GM23338 (cell line): Measurements from ENCODE around the gene LRRC3B. TPM values are rescaled to one million over a fixed set of nuclear protein-coding genes. Genes with fewer than 3 reads are reported as not detected.

Experiments used
- ATAC-seq: fragments of 200-7000 bp; cut with Tn5 transposase; 3 replicates; pipeline ENCODE4 v1.9.1; 2020
- DNase-seq: peaks from one replicate; pipeline ENCODE4 v3.0.0-alpha.2; 2015; ENCODE audit warnings: low spot score
- H2AFZ ChIP-seq: fragments of 200-600 bp; sonication (generic); 2 replicates; pipeline ENCODE4 v1.8.0; 2016; ENCODE audit warnings: antibody characterized with exemption, mild to moderate bottlenecking, moderate library complexity
- H3F3A ChIP-seq: fragments of 200-600 bp; sonication (generic); replicated peaks from 2 replicates; pipeline ENCODE4 v1.8.0; 2017; ENCODE audit warnings: antibody characterized with exemption, mixed run types, low read depth
- H3K27ac ChIP-seq: fragments of 200-600 bp; sonication (generic); 2 replicates; pipeline ENCODE4 v1.6.1; 2016; ENCODE audit warnings: low read depth
- H3K27me3 ChIP-seq: fragments of 200-600 bp; sonication (generic); 2 replicates; pipeline ENCODE4 v1.8.0; 2016; ENCODE audit warnings: mild to moderate bottlenecking, mixed run types, moderate library complexity; ENCODE audit not compliant: insufficient read depth
- H3K36me3 ChIP-seq: fragments of 200-600 bp; sonication (generic); 2 replicates; pipeline ENCODE4 v1.8.0; 2016; ENCODE audit warnings: mild to moderate bottlenecking; ENCODE audit not compliant: insufficient read depth
- H3K4me1 ChIP-seq: fragments of 200-600 bp; sonication (generic); 2 replicates; pipeline ENCODE4 v1.8.0; 2016; ENCODE audit warnings: mild to moderate bottlenecking, moderate library complexity; ENCODE audit not compliant: insufficient read depth
- H3K4me2 ChIP-seq: fragments of 200-600 bp; sonication (generic); 2 replicates; pipeline ENCODE4 v1.7.1; 2017; ENCODE audit warnings: mixed run types
- H3K4me3 ChIP-seq: fragments of 200-600 bp; sonication (generic); 2 replicates; pipeline ENCODE4 v1.6.1; 2016; ENCODE audit warnings: mixed run types
- H3K79me2 ChIP-seq: fragments of 200-600 bp; sonication (generic); replicated peaks from 2 replicates; pipeline ENCODE4 v1.8.0; 2017; ENCODE audit warnings: mild to moderate bottlenecking; ENCODE audit not compliant: insufficient read depth
- H3K9me2 ChIP-seq: fragments of 200-600 bp; sonication (generic); 2 replicates; pipeline ENCODE4 v1.8.0; 2017; ENCODE audit not compliant: insufficient read depth
- H4K20me1 ChIP-seq: fragments of 200-600 bp; sonication (generic); replicated peaks from 2 replicates; pipeline ENCODE4 v1.8.0; 2017; ENCODE audit warnings: mild to moderate bottlenecking; ENCODE audit not compliant: insufficient read depth
- H3K27ac Mint-ChIP-seq: 2 replicates; pipeline ENCODE4 v1.8.0; 2020; ENCODE audit warnings: inconsistent platforms, mild to moderate bottlenecking, moderate library complexity, mixed read lengths
- H3K27me3 Mint-ChIP-seq: 3 replicates; pipeline ENCODE4 v1.8.0; 2022; ENCODE audit warnings: low read depth, mild to moderate bottlenecking, moderate library complexity, mixed read lengths, inconsistent platforms; ENCODE audit not compliant: insufficient read depth, poor library complexity
- H3K36me3 Mint-ChIP-seq: 3 replicates; pipeline ENCODE4 v1.8.0; 2021; ENCODE audit warnings: low read depth, mild to moderate bottlenecking, inconsistent platforms, moderate library complexity, mixed read lengths
- H3K4me1 Mint-ChIP-seq: 3 replicates; pipeline ENCODE4 v1.8.0; 2020; ENCODE audit warnings: mild to moderate bottlenecking, inconsistent platforms, mixed read lengths
- H3K4me3 Mint-ChIP-seq: 3 replicates; pipeline ENCODE4 v1.8.0; 2021; ENCODE audit warnings: moderate library complexity, mild to moderate bottlenecking, inconsistent platforms, mixed read lengths
- H3K9me3 Mint-ChIP-seq: 3 replicates; pipeline ENCODE4 v1.8.0; 2020; ENCODE audit warnings: moderate library complexity, mild to moderate bottlenecking, inconsistent platforms, mixed read lengths
- CREB1 ChIP-seq: fragments of 250-450 bp; sonication (Bioruptor Pico); IDR thresholded peaks from 2 replicates; pipeline ENCODE4 v1.5.0; 2020; ENCODE audit warnings: low read depth, mild to moderate bottlenecking, moderate library complexity
- CTCF ChIP-seq, 2 experiments: fragments of 200-600 bp in 1 of 2; sonication (generic) in 1 of 2; conservative IDR thresholded peaks; 2 replicates each; pipeline versions ENCODE4 v1.5.1 to v1.6.1; 2016 to 2017; ENCODE audit warnings: antibody characterized with exemption in 2 of 2, low read depth in 2 of 2, mild to moderate bottlenecking in 2 of 2, moderate library complexity in 1 of 2
- EZH2 ChIP-seq: fragments of 200-600 bp; sonication (generic); IDR thresholded peaks from one replicate; pipeline ENCODE4 v1.8.0; 2017; ENCODE audit warnings: antibody characterized with exemption, mild to moderate bottlenecking, low read depth; ENCODE audit not compliant: unreplicated experiment
- EZH2phosphoT487 ChIP-seq: fragments of 200-600 bp; sonication (generic); IDR thresholded peaks from one replicate; pipeline ENCODE4 v1.8.1; 2018; ENCODE audit warnings: antibody characterized with exemption; ENCODE audit not compliant: unreplicated experiment
- JUNB ChIP-seq: IDR thresholded peaks from one replicate; pipeline ENCODE4 v1.6.1; 2016; ENCODE audit warnings: antibody characterized with exemption; ENCODE audit not compliant: unreplicated experiment
- POLR2AphosphoS5 ChIP-seq: IDR thresholded peaks from 2 replicates; pipeline ENCODE4 v1.6.1; 2016; ENCODE audit warnings: antibody characterized with exemption, low read depth
- REST ChIP-seq: IDR thresholded peaks from one replicate; pipeline ENCODE4 v1.6.1; 2018; ENCODE audit warnings: antibody characterized with exemption; ENCODE audit not compliant: unreplicated experiment
- STAT1 ChIP-seq: IDR thresholded peaks from one replicate; pipeline ENCODE4 v1.6.1; 2016; ENCODE audit warnings: antibody characterized with exemption; ENCODE audit not compliant: unreplicated experiment
- ZNF114 ChIP-seq: fragments of 250-450 bp; sonication (Bioruptor Pico); IDR thresholded peaks from 2 replicates; pipeline ENCODE4 v1.5.0; 2020; ENCODE audit warnings: mild to moderate bottlenecking, moderate library complexity
- ZNF331 ChIP-seq: fragments of 250-450 bp; sonication (Bioruptor Pico); IDR thresholded peaks from 2 replicates; pipeline ENCODE4 v1.5.0; 2020; ENCODE audit warnings: low read depth, mild to moderate bottlenecking, moderate library complexity
- ZNF462 ChIP-seq: fragments of 250-450 bp; sonication (Bioruptor Pico); IDR thresholded peaks from 2 replicates; pipeline ENCODE4 v1.5.0; 2020; ENCODE audit warnings: mild to moderate bottlenecking, moderate library complexity
- polyA plus RNA-seq: library from polyadenylated mRNA; unstranded; fragments of >200 nt; fragmentation: Nextera tagmentation; extraction: Ambion mirVana; gene quantifications from 2 replicates; pipeline ENCODE4 v1.2.1, GENCODE V29; 2016
- total RNA-seq: library from RNA; depleted of rRNA; stranded (reverse); fragments of >200 nt; shearing (Covaris generic); gene quantifications from 2 replicates; pipeline ENCODE4 v1.2.3, GENCODE V29; 2014

The LRRC3B gene
- total and polyA plus RNA-seq, 2 experiments from 2014 or later, result 7.1 to 13.2 TPM

GRCh38 chr3:26687466-26687865 is 64.9 kb downstream of the LRRC3B start:
- no peak overlapping the region for H3K4me2 ChIP-seq
- H3K27me3 ChIP-seq, result no peaks in the 10 kb centered on the region
- no peaks in the 10 kb centered on the region; the same call in 2 of the 3 replicates for H3K4me1 Mint-ChIP-seq
- no peak overlapping the region for H2AFZ ChIP-seq
- H3K4me1 ChIP-seq, result peaks cover 3% of the 10 kb centered on the region; the same call in 1 of the 2 replicates
- H3F3A ChIP-seq, result no peaks in the 10 kb centered on the region
- H3K9me2 ChIP-seq, result 0 out of 2 replicates have a peak, but pooled peaks cover 4% of the 10 kb centered on the region
- ATAC-seq (no peak), DNase-seq (no peak)
- H3K4me3 ChIP-seq, result no peak overlapping the region
- no peaks in the 10 kb centered on the region for H3K36me3 Mint-ChIP-seq
- H3K27me3 Mint-ChIP-seq, result peaks cover 4% of the 10 kb centered on the region
- no peak overlapping the region for H3K4me3 Mint-ChIP-seq
- TF ChIP-seq JUNB (no peak), CREB1 (CRISPR knock-in tag) (no peak), ZNF331 (CRISPR knock-in tag) (no peak), CTCF (conservative IDR thresholded peaks at IDR 0.05; ENCODE audit: low read depth in 2 of 2) (no peak), POLR2AphosphoS5 (no peak), STAT1 (no peak)
- no peaks in the 10 kb centered on the region for H4K20me1 ChIP-seq
- no peaks in the 10 kb centered on the region for H3K36me3 ChIP-seq
- H3K27ac Mint-ChIP-seq, result no peak overlapping the region
- H3K27ac ChIP-seq, result no peak overlapping the region
- no peaks in the 10 kb centered on the region for H3K79me2 ChIP-seq
- peaks cover 6% of the 10 kb centered on the region; the same call in 2 of the 3 replicates for H3K9me3 Mint-ChIP-seq

- no peak overlapping the region for H3K4me3 ChIP-seq
- Mint-ChIP-seq H3K4me1 (no peaks in the 10 kb centered on the region), H3K27ac (no peak overlapping the region), H3K4me3 (no peak overlapping the region), H3K9me3 (no peaks in the 10 kb centered on the region), H3K36me3 (no peaks in the 10 kb centered on the region), H3K27me3 (no peaks in the 10 kb centered on the region)
- H3K9me2 ChIP-seq, result no peaks in the 10 kb centered on the region
- H3K79me2 ChIP-seq, result no peaks in the 10 kb centered on the region
- H3K4me1 ChIP-seq, result no peaks in the 10 kb centered on the region
- no peaks in the 10 kb centered on the region for H3K27me3 ChIP-seq
- H3F3A ChIP-seq, result no peaks in the 10 kb centered on the region
- H4K20me1 ChIP-seq, result no peaks in the 10 kb centered on the region
- no peak overlapping the region for H2AFZ ChIP-seq
- H3K36me3 ChIP-seq, result no peaks in the 10 kb centered on the region
- no peak overlapping the region for H3K27ac ChIP-seq
- DNase-seq (no peak), ATAC-seq (no peak)
- H3K4me2 ChIP-seq, result no peak overlapping the region
- TF ChIP-seq REST, result no peak
- no peak for TF ChIP-seq ZNF114 (CRISPR knock-in tag)
- TF ChIP-seq ZNF331 (CRISPR knock-in tag), result no peak
- TF ChIP-seq ZNF462, result no peak
- no peak for TF ChIP-seq CREB1 (CRISPR knock-in tag)
- no peak for TF ChIP-seq POLR2AphosphoS5
- TF ChIP-seq EZH2, result no peak
- no peak for TF ChIP-seq STAT1
- TF ChIP-seq EZH2phosphoT487, result no peak
Measured at GRCh38 chr3:26699553-26699952, 77.0 kb downstream of the LRRC3B start.
